ENCODE data around the gene YWHAE.
"Not testable (repeated sequence)": the region's sequence is repeated elsewhere in the genome, so short reads cannot be mapped to it uniquely, and the experiment has no call there.

The YWHAE gene

GRCh38 chr17:1313270-1314005, 86.6 kb downstream of the YWHAE start:
- H3K4me3 ChIP-seq (ENCODE audit: low read length) = no peak overlapping the region
- peak; percentile 12 for DNase-seq (ENCODE audit: low read depth)
- TF ChIP-seq CTCF (conservative IDR thresholded peaks at IDR 0.05; ENCODE audit: low read length) = no peak

GRCh38 chr17:1312261-1312870, 87.7 kb downstream of the YWHAE start:
- no peak overlapping the region for H3K4me3 ChIP-seq (ENCODE audit: low read length)
- DNase-seq (ENCODE audit: low read depth) = no peak
- no peak for TF ChIP-seq CTCF (conservative IDR thresholded peaks at IDR 0.05; ENCODE audit: low read length)

GRCh38 chr17:1307829-1308228, 92.2 kb downstream of the YWHAE start:
- not testable (repeated sequence) for DNase-seq (ENCODE audit: low read depth); H3K4me3 ChIP-seq (ENCODE audit: low read length)

- TF ChIP-seq CTCF (conservative IDR thresholded peaks at IDR 0.05; ENCODE audit: low read length) = no peak
- no peak for DNase-seq (ENCODE audit: low read depth)
- no peak overlapping the region for H3K4me3 ChIP-seq (ENCODE audit: low read length)
Observed at GRCh38 chr17:1304962-1305563, 95.0 kb downstream of the YWHAE start.

- no peak overlapping the region for H3K4me3 ChIP-seq (ENCODE audit: low read length)
- no peak for TF ChIP-seq CTCF (conservative IDR thresholded peaks at IDR 0.05; ENCODE audit: low read length)
- no peak for DNase-seq (ENCODE audit: low read depth)
Observed at GRCh38 chr17:1304522-1304921, 95.5 kb downstream of the YWHAE start.

- H3K4me3 ChIP-seq (ENCODE audit: low read length) = no peak overlapping the region
- TF ChIP-seq CTCF (conservative IDR thresholded peaks at IDR 0.05; ENCODE audit: low read length) = no peak
- no peak for DNase-seq (ENCODE audit: low read depth)
Observed at GRCh38 chr17:1302761-1303160, 97.3 kb downstream of the YWHAE start.

GRCh38 chr17:1301546-1301945, 98.5 kb downstream of the YWHAE start:
- no peak for TF ChIP-seq CTCF (conservative IDR thresholded peaks at IDR 0.05; ENCODE audit: low read length)
- no peak for DNase-seq (ENCODE audit: low read depth)
- H3K4me3 ChIP-seq (ENCODE audit: low read length) = no peak overlapping the region

Data from AG10803 (cell line).